ENCODE results near the gene C1QTNF12. TPM values are rescaled to one million over a fixed set of nuclear protein-coding genes. Genes with fewer than 3 reads are reported as not detected.
"Not testable (repeated sequence)": the region's sequence is repeated elsewhere in the genome, so short reads cannot be mapped to it uniquely, and the experiment has no call there.

Gene C1QTNF12
- total RNA-seq, 6 experiments from 2014 or later: 0.40 to 4.0 (median 1.1) TPM; not detected in 1

DNA sequence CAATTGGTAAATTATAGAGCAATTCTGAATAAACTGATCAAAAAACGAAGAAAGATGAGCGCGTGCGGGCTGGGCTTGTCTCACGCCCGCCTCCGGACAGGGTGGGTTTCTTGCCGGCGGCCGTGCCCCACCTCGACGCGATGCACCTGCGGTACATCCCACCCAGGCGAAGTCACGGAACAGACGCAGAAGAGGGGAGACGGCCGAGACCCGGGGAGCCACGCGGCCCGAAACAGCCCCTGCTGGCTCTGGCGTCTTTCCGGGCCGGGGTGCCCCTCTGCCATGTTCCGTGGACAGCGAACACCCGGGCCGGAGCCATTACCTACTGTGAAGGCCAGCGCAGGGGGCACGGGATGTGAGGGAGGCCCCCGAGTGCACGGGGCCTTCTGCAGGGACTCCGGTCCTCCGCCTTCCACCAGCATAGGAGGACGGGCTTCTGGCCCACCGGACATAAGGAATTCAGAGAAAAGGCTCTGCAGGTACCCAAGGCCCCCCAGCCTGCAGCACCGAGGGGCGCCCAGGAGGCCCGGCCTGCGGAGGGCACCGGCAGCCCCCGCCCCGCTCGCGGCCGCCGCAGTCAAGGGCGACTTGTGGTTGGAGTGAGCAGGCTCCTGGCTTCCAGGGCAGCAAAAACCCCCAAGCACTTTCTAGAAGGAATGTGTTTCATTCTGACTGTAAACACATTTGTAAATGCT is 7.6 kb upstream of the C1QTNF12 start:
- ATAC-seq: no peak
- intact Hi-C loops (cut with DNase I): no loop called here
- Histone ChIP-seq H3K9me3 (no peaks in the 10 kb centered on the region), H3K4me3 (no peak overlapping the region), H3K36me3 (peaks cover 0 to 34% (median 11%) of the 10 kb centered on the region in 4 donors), H3K27ac (no peak overlapping the region), H3K27me3 (no peaks in the 10 kb centered on the region), H3K4me1 (no peaks in the 10 kb centered on the region)
- TF ChIP-seq, protein P1, sequence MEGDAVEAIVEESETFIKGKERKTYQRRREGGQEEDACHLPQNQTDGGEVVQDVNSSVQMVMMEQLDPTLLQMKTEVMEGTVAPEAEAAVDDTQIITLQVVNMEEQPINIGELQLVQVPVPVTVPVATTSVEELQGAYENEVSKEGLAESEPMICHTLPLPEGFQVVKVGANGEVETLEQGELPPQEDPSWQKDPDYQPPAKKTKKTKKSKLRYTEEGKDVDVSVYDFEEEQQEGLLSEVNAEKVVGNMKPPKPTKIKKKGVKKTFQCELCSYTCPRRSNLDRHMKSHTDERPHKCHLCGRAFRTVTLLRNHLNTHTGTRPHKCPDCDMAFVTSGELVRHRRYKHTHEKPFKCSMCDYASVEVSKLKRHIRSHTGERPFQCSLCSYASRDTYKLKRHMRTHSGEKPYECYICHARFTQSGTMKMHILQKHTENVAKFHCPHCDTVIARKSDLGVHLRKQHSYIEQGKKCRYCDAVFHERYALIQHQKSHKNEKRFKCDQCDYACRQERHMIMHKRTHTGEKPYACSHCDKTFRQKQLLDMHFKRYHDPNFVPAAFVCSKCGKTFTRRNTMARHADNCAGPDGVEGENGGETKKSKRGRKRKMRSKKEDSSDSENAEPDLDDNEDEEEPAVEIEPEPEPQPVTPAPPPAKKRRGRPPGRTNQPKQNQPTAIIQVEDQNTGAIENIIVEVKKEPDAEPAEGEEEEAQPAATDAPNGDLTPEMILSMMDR (IDR thresholded peaks at IDR 0.05): no peak
- TF ChIP-seq POLR2A (IDR thresholded peaks at IDR 0.05): no peak
- DNase-seq: no peak
- 90% methylated on average over 14 of the region's 50 CpGs for WGBS (ENCODE audit: insufficient coverage, low coverage, low lambda C conversion rate, missing lambda C conversion rate)

DNA sequence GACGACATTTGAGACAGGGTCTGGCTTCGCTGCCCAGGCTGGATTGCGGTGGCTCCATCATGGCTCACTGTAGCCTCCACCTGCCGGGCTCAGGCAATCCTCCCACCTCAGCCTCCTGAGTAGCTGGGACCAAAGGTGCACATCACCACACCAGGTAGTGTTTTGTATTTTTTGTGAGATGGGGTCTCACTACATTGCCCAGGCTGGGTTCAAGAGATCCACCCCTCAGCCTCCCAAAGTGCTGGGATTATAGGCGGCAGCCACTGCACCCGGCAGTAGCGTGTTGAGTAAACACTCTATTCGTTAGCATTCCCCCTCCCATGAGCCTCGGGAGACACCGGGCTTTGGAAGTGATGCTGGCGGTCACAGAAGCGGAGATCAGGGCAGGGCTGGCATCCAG is 6.8 kb upstream of the C1QTNF12 start:
- ATAC-seq: no peak
- H3K36me3 ChIP-seq: peaks cover 0 to 34% (median 11%) of the 10 kb centered on the region in 4 donors
- no peaks in the 10 kb centered on the region for H3K9me3 ChIP-seq
- H3K27me3 ChIP-seq: no peaks in the 10 kb centered on the region
- no peaks in the 10 kb centered on the region for H3K4me1 ChIP-seq
- intact Hi-C loops (cut with DNase I): no loop called here
- DNase-seq: no peak
- TF ChIP-seq, protein P1 (IDR thresholded peaks at IDR 0.05): no peak
- no peak for TF ChIP-seq POLR2A (IDR thresholded peaks at IDR 0.05)
- no peak overlapping the region for H3K4me3 ChIP-seq
- 77% methylated on average over 10 of the region's 12 CpGs for WGBS (ENCODE audit: insufficient coverage, low coverage, low lambda C conversion rate, missing lambda C conversion rate)
- no peak overlapping the region for H3K27ac ChIP-seq

DNA sequence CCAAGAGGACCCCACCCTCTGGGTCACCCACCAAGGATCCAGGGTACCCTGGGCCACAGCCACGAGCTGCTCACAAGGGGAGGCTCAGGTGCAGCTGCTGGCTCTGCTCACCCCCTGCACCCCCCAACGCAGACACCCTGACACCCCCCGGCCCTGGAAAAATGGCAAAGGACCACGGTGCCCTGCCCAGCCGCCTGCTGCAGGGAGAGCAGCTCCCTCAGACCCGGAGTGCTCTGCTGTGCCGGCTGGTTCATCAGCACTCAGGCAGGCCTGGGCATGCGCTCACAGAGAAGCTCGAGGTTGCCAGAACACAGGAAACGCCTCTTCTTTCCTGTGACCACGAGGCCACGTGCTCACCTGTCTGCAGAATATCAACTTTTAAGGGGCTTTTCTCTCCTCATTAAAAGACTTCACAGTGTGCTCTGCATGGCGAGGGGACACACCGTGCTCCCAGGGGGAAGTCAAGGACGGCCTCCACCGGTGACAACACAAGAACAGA is 4.3 kb upstream of the C1QTNF12 start:
- no peak for TF ChIP-seq POLR2A (IDR thresholded peaks at IDR 0.05)
- TF ChIP-seq, protein P1 (IDR thresholded peaks at IDR 0.05): no peak
- no peaks in the 10 kb centered on the region for H3K4me1 ChIP-seq
- no peak overlapping the region for H3K27ac ChIP-seq
- DNase-seq: peak in 2 of 3 donors; percentile 25 to 50
- intact Hi-C loops (cut with DNase I): no loop called here
- H3K9me3 ChIP-seq: no peaks in the 10 kb centered on the region
- H3K36me3 ChIP-seq: peaks cover 0 to 24% (median 8%) of the 10 kb centered on the region in 4 donors
- peak; percentile 5 to 48 (median 25) for ATAC-seq
- 72% methylated on average over 11 of the region's 16 CpGs for WGBS (ENCODE audit: insufficient coverage, low coverage, low lambda C conversion rate, missing lambda C conversion rate)
- H3K27me3 ChIP-seq: no peaks in the 10 kb centered on the region
- H3K4me3 ChIP-seq: no peak overlapping the region

DNA sequence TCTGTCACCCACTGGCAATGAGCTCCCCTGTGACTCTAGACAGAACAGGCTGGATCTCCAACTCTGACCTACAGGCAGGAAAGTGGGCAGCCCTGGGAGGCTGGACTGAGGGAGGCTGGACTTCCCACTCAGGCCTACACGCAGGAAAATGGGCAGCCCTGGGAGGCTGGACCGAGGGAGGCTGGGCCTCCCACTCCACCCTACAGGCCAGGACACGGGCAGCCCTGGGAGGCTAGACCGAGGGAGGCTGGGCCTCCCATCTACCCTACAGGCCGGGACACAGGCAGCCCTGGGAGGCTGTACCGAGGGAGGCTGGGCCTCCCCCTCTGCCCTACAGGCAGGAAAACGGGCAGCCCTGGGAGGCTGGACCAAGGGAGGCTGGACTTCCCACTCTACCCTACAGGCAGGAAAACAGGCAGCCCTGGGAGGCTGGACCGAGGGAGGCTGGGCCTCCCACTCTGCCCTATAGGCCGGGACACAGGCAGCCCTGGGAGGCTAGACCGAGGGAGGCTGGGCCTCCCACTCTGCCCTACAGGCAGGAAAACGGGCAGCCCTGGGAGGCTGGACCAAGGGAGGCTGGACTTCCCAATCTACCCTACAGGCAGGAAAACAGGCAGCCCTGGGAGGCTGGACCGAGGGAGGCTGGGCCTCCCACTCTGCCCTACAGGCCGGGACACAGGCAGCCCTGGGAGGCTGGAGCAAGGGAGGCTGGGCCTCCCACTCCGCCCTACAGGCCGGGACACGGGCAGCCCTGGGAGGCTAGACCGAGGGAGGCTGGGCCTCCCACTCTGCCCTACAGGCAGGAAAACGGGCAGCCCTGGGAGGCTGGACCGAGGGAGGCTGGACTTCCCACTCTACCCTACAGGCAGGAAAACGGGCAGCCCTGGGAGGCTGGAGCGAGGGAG is 1.7 kb upstream of the C1QTNF12 start:
- intact Hi-C loops (cut with DNase I): loop anchor here in 1 of 2 donors (10.0 kb wide), 1 partner anchor 47 kb away; no protein-coding TSS in a partner anchor
- not testable (repeated sequence) for H3K4me3 ChIP-seq, H3K9me3 ChIP-seq, H3K27ac ChIP-seq, H3K36me3 ChIP-seq, ATAC-seq, DNase-seq, H3K27me3 ChIP-seq, H3K4me1 ChIP-seq
- WGBS (ENCODE audit: insufficient coverage, low coverage, low lambda C conversion rate, missing lambda C conversion rate): no CpG with 5 or more reads among the region's 21 CpGs
